Measurements from ENCODE around the gene UBE2O.

UBE2O gene

DNA sequence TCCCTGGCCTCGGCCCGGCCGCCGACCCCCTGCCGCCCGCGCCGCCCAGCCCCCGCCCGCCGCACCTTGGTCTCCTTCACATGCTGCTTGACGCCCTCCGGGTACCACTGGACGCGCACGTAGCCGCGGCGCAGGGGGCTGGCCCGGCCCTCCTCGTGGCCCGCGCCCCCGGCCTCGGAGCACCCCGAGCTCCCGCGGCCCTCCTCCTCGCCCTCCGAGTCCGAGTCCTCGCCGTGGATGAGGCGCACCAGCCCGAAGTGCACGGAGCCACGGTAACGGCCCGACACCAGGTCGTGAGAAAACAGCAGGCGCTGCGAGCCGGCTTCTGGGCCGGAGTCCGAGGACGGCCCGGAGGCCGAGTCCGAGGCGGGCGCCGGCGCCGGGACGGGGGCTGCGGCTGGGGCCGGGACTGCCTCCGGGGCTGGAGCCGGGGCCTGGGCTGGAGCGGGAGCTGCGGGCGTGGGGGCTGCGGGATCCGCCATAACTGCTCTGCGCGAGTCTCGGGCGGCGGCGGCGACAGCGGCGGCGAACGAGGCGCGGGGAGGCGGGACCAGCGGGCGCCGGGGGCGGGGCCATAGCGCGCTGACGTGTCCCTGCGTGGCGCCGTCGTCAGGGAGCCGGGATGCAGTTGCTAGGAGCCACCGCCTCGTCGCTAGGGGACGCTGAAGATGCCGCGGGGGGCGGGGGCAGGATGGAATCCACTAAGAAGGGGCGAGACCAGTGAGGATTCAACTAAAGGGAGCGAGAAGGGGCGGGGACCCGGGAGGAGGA, at the start of gene UBE2O:
Gene UBE2O, minus strand, starts transcription at position 493 of the 771 bp plus-strand sequence. Its CDS starts 11 bp downstream, at position 482.
- TF ChIP-seq, protein P1, sequence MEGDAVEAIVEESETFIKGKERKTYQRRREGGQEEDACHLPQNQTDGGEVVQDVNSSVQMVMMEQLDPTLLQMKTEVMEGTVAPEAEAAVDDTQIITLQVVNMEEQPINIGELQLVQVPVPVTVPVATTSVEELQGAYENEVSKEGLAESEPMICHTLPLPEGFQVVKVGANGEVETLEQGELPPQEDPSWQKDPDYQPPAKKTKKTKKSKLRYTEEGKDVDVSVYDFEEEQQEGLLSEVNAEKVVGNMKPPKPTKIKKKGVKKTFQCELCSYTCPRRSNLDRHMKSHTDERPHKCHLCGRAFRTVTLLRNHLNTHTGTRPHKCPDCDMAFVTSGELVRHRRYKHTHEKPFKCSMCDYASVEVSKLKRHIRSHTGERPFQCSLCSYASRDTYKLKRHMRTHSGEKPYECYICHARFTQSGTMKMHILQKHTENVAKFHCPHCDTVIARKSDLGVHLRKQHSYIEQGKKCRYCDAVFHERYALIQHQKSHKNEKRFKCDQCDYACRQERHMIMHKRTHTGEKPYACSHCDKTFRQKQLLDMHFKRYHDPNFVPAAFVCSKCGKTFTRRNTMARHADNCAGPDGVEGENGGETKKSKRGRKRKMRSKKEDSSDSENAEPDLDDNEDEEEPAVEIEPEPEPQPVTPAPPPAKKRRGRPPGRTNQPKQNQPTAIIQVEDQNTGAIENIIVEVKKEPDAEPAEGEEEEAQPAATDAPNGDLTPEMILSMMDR (IDR thresholded peaks at IDR 0.05; ENCODE audit: insufficient read depth, low read depth, low read length, missing control alignments), result peak; percentile 63
- peak within 1 kb of the TSS; percentile 62 for H3K4me3 ChIP-seq (ENCODE audit: low read depth, low read length)
- DNase-seq (ENCODE audit: low read depth), result peak; percentile 92

DNA sequence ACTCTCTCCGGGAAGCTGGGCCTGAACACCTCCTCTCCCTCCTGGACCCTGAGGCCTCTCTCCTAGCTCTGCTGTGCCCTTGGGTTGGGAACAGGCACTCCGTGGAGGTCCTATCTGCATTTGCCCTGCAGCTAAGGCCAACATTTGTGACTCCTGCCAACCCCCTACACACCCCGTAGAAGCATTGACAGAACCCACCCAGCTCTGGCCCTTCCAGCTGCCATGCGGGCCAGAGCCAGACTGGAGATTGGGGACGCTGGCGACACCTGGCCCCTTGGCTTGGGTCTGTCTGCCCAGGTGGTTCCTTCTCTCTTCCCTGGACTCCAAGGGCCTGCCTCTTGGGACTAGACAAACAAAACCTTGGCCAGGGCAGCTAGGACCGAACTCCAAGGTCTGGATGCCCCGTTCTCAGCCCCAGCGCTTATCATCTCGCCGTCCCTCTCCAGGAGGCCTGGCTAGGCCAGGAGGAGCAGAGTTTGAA, 48.9 kb upstream of the UBE2O start:
- TF ChIP-seq, protein P1 (IDR thresholded peaks at IDR 0.05; ENCODE audit: insufficient read depth, low read depth, low read length, missing control alignments), result no peak
- no peak for DNase-seq (ENCODE audit: low read depth)
- no peak overlapping the region for H3K4me3 ChIP-seq (ENCODE audit: low read depth, low read length)

DNA sequence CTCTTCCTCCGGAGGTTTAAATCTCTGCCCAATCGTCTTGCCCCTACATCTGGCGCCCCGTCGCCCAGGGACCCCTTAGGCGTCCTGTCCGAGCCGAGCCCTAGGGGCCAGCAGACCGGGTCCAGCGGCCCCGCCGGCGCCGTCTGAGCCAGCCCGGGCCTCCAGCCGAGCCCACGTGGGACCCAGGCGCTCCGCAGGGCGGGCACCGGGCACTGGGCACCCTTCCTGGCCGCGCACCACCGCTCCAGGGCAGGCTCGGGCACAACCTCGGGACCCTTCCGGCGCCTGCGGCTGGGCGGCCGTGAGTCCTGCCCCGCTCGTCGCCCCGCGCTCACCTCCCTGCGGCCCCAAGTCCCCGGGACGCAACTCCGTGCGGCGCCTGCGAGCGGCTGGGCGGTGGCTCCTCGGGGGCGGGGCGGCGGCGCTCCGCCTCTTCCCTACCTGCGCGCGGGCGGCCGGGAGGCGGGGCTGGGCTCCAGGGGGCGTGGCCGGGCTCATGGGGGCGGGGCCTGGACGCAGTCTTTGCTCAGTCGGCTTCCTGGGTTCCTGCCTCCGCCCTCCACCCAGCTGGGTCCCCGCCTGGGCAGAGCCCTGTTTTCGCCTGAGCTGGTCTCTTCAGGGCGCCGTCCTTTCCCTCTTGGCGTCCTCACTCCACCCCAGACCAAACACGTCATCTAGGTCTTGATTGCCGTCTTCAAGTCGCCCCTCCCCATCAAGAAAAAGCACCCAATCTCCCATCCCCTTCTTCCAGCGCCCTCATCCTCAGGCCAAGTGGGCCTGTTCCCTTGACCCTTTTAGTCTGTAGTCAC, 48.3 kb upstream of the UBE2O start, which contains the start of gene RHBDF2:
Gene RHBDF2, minus strand, starts transcription at position 406 of the 809 bp plus-strand sequence. CDS start 19,899 bp downstream, outside the sequence.
- TF ChIP-seq, protein P1 (IDR thresholded peaks at IDR 0.05; ENCODE audit: insufficient read depth, low read depth, low read length, missing control alignments), result no peak
- DNase-seq (ENCODE audit: low read depth), result peak; percentile 94
- H3K4me3 ChIP-seq (ENCODE audit: low read depth, low read length), result peak within 1 kb of the TSS; percentile 72

DNA sequence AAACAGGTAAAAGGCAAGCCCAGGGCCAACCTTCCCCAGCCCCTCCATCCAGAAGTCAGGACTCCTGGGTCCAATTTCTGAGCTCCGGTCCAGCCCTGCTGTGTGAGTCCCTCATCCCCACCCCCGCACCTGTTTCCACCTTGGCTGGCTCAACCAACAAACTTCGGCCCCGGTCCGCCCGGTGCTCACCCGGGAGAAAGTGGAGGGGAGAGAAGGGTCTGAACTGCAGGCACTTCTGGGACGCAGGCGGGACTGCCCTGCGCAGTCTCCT, 47.7 kb upstream of the UBE2O start:
- peak overlapping the region; percentile 72 for H3K4me3 ChIP-seq (ENCODE audit: low read depth, low read length)
- TF ChIP-seq, protein P1 (IDR thresholded peaks at IDR 0.05; ENCODE audit: insufficient read depth, low read depth, low read length, missing control alignments), result no peak
- DNase-seq (ENCODE audit: low read depth), result no peak

DNA sequence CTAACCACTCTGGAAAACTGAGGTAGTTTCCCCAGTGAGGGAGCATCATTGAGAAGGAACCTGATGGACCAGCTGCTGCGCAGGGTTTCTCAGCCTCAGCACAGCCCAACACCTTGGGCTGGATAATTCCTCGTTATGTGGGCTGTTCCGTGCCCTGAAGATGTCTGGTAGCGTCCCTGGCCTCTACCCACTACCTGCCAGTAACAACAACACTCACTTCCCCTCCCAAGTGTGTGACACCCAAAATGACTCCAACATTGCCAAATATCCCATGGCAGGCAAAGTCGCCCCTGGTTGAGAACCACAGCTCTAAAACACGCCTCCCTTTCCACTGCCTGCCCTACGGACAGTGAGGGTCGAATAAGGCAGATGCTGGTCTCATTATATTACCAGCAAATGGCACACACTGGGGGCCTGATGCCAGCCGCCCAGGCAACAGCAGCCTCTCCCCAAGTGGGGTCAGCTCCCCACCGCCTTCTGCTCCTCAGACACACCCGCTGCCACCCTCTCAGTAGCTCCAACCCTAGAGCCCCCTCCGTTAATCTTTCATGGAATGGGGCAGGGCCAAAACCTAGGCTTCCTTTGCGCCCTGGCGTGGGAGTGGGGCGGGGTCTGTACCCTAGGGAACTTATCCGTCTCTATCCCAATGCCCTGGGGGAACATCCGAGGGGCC, 47.3 kb upstream of the UBE2O start:
- DNase-seq (ENCODE audit: low read depth), result peak; percentile 36
- TF ChIP-seq, protein P1 (IDR thresholded peaks at IDR 0.05; ENCODE audit: insufficient read depth, low read depth, low read length, missing control alignments), result no peak
- peak overlapping the region; percentile 72 for H3K4me3 ChIP-seq (ENCODE audit: low read depth, low read length)

DNA sequence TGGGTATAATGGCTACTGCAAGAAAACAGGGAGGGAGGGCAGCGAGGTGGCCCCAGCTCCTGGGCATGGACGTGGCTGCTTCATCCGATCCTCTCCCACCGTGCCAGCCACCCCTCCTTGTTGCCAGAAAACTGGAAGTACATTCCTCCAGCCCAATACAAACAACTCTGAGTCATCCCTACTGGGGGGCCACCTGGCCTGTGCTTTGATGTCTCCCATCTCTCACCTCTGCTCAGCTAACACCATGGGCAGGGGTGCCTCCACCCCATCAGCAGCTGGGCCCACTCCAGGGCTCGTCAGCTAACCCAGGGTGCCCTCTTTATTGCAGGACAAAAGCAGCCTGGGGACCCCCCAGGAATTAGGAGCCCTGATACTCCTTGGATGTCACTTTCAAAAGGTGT, 46.3 kb upstream of the UBE2O start:
- TF ChIP-seq, protein P1 (IDR thresholded peaks at IDR 0.05; ENCODE audit: insufficient read depth, low read depth, low read length, missing control alignments), result no peak
- peak overlapping the region; percentile 72 for H3K4me3 ChIP-seq (ENCODE audit: low read depth, low read length)
- DNase-seq (ENCODE audit: low read depth), result no peak

All from GM12865 (cell line).